ENCODE measurements around the gene PHACTR2.
"Not testable (repeated sequence)": the region's sequence is repeated elsewhere in the genome, so short reads cannot be mapped to it uniquely, and the experiment has no call there.

Gene PHACTR2

DNA sequence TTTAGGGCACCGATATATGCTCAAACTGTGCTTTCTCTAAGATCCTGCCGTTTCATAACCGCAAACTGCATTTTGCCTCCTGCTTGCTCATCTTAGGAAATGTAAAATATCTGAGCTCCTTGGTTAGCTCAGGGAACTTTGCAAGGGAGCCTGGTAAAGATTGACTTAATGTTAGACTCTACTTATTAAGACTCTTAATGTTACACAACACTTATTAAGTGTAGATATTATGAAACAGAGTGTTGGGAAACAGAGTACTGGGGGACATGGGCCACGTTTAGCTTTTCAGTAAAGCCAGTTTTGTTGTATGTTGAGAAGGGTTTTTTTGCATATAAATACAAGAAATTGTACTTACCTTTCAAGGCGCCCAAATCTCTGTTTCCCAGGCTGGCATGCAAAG is 167.3 kb downstream of the PHACTR2 start:
- 95 to 97% methylated on average over 5 of the region's 5 CpGs for WGBS, 2 experiments
- H3K36me3 ChIP-seq (ENCODE audit: control insufficient read depth, insufficient read depth, low read length), result peaks cover 16% of the 10 kb centered on the region
- H3K27me3 ChIP-seq (ENCODE audit: control insufficient read depth, insufficient read depth, low read length, poor library complexity, severe bottlenecking), result no peaks in the 10 kb centered on the region
- H3K4me1 ChIP-seq (ENCODE audit: control insufficient read depth, insufficient read depth, low read length), result peaks cover 3% of the 10 kb centered on the region
- no peak overlapping the region for H3K27ac ChIP-seq (ENCODE audit: insufficient read depth, low read depth, low read length, poor library complexity, severe bottlenecking)
- no peak overlapping the region for H3K4me3 ChIP-seq (ENCODE audit: insufficient read depth, low read depth, low read length)
- no peaks in the 10 kb centered on the region for H3K9me3 ChIP-seq (ENCODE audit: control insufficient read depth, low read length)

DNA sequence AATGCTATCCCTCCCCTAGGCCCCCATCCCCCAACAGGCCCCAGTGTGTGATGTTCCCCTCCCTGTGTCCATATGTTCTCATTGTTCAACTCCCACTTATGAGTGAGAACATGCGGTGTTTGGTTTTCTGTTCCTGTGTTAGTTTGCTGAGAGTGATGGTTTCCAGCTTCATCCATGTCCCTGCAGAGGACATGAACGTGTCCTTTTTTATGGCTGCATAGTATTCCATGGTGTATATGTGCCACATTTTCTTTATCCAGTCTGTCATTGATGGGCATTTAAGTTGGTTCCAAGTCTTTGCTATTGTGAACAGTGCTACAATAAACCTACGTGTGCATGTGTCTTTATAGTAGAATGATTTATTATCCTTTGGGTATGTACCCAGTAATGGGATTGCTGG is 173.9 kb downstream of the PHACTR2 start:
- not testable (repeated sequence) for H3K27me3 ChIP-seq (ENCODE audit: control insufficient read depth, insufficient read depth, low read length, poor library complexity, severe bottlenecking); H3K27ac ChIP-seq (ENCODE audit: insufficient read depth, low read depth, low read length, poor library complexity, severe bottlenecking); H3K9me3 ChIP-seq (ENCODE audit: control insufficient read depth, low read length); H3K4me3 ChIP-seq (ENCODE audit: insufficient read depth, low read depth, low read length); H3K4me1 ChIP-seq (ENCODE audit: control insufficient read depth, insufficient read depth, low read length)
- peaks cover 26% of the 10 kb centered on the region for H3K36me3 ChIP-seq (ENCODE audit: control insufficient read depth, insufficient read depth, low read length)
- 91 to 99% methylated on average over 3 of the region's 3 CpGs for WGBS, 2 experiments

DNA sequence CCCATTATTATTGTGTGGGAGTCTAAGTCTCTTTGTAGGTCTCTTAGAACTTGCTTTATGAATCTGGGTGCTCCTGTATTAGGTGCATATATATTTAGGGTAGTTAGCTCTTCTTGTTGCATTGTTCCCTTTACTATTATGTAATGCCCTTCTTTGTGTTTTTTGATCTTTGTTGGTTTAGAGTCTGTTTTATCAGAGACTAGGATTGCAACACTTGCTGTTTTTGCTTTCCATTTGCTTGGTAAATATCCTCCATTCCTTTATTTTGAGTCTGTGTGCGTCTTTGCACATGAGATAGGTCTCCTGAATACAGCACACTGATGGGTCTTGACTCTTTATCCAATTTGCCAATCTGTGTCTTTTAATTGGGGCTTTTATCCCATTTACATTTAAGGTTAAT is 177.3 kb downstream of the PHACTR2 start:
- not testable (repeated sequence) for H3K9me3 ChIP-seq (ENCODE audit: control insufficient read depth, low read length); H3K27me3 ChIP-seq (ENCODE audit: control insufficient read depth, insufficient read depth, low read length, poor library complexity, severe bottlenecking); H3K4me3 ChIP-seq (ENCODE audit: insufficient read depth, low read depth, low read length); H3K27ac ChIP-seq (ENCODE audit: insufficient read depth, low read depth, low read length, poor library complexity, severe bottlenecking); H3K4me1 ChIP-seq (ENCODE audit: control insufficient read depth, insufficient read depth, low read length)
- 81 to 95% methylated on average over 1 of the region's 1 CpG for WGBS, 2 experiments
- peaks cover 37% of the 10 kb centered on the region for H3K36me3 ChIP-seq (ENCODE audit: control insufficient read depth, insufficient read depth, low read length)

GRCh38 chr6:143856762-143857161 is 179.0 kb downstream of the PHACTR2 start:
- not testable (repeated sequence) for H3K9me3 ChIP-seq (ENCODE audit: control insufficient read depth, low read length); H3K27me3 ChIP-seq (ENCODE audit: control insufficient read depth, insufficient read depth, low read length, poor library complexity, severe bottlenecking); H3K27ac ChIP-seq (ENCODE audit: insufficient read depth, low read depth, low read length, poor library complexity, severe bottlenecking); H3K4me1 ChIP-seq (ENCODE audit: control insufficient read depth, insufficient read depth, low read length); H3K4me3 ChIP-seq (ENCODE audit: insufficient read depth, low read depth, low read length)
- peaks cover 27% of the 10 kb centered on the region for H3K36me3 ChIP-seq (ENCODE audit: control insufficient read depth, insufficient read depth, low read length)
- 96 to 98% methylated on average over 6 of the region's 6 CpGs for WGBS, 2 experiments

DNA sequence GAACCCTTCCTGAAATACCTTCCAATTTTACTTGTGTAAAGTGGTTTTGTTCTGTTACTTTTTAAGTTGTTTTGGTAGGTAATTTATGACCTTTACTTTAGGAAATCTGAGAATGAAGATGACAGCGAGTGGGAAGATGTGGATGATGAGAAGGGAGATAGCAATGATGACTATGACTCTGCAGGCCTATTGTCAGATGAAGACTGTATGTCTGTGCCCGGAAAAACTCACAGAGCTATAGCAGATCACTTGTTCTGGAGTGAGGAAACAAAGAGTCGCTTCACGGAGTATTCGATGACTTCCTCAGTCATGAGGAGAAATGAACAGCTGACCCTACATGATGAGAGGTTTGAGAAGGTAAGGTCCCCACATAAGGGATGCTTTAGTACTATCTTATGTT is 179.9 kb downstream of the PHACTR2 start:
- 96 to 98% methylated on average over 5 of the region's 5 CpGs for WGBS, 2 experiments
- Histone ChIP-seq H3K9me3 (ENCODE audit: control insufficient read depth, low read length) (no peaks in the 10 kb centered on the region), H3K27ac (ENCODE audit: insufficient read depth, low read depth, low read length, poor library complexity, severe bottlenecking) (no peak overlapping the region), H3K4me1 (ENCODE audit: control insufficient read depth, insufficient read depth, low read length) (no peaks in the 10 kb centered on the region), H3K27me3 (ENCODE audit: control insufficient read depth, insufficient read depth, low read length, poor library complexity, severe bottlenecking) (no peaks in the 10 kb centered on the region), H3K36me3 (ENCODE audit: control insufficient read depth, insufficient read depth, low read length) (peaks cover 36% of the 10 kb centered on the region), H3K4me3 (ENCODE audit: insufficient read depth, low read depth, low read length) (no peak overlapping the region)

DNA sequence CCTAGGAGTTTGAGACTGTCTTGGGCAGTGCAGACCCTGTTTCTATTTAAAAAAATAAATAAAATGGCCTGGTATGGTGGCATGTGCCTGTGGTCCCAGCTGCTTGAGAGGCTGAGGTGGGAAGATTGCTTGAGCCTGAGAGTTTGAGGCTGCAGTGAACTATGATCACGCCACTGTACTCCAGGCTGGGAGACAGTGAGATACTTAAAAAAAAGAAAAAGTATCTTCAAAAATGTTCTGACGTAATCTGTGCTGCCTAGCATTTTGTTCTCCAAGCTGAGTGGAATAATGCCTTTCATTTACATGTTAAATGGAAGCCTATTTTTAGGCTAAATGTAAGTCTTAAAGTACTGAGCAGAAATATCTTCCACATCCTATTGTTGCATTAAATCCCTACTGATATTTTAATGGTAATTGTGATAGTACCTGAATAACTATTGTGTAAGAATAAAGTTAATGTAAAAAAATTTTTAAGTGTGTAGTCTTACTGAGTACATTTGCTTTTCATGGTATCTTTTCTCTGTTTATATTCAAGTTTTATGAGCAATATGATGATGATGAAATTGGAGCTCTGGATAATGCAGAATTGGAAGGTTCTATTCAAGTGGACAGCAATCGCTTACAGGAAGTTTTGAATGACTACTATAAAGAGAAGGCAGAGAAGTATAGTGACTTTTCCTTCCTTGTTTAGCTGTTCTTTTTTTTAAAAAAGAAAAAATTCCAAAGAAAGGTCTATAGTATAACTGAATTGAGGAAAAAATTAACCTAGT is 182.3 kb downstream of the PHACTR2 start:
- WGBS, 2 experiments, result 95% methylated on average over 3 of the region's 3 CpGs
- Histone ChIP-seq H3K4me3 (ENCODE audit: insufficient read depth, low read depth, low read length) (no peak overlapping the region), H3K4me1 (ENCODE audit: control insufficient read depth, insufficient read depth, low read length) (no peaks in the 10 kb centered on the region), H3K9me3 (ENCODE audit: control insufficient read depth, low read length) (no peaks in the 10 kb centered on the region), H3K27ac (ENCODE audit: insufficient read depth, low read depth, low read length, poor library complexity, severe bottlenecking) (no peak overlapping the region), H3K27me3 (ENCODE audit: control insufficient read depth, insufficient read depth, low read length, poor library complexity, severe bottlenecking) (no peaks in the 10 kb centered on the region), H3K36me3 (ENCODE audit: control insufficient read depth, insufficient read depth, low read length) (peaks cover 42% of the 10 kb centered on the region)

DNA sequence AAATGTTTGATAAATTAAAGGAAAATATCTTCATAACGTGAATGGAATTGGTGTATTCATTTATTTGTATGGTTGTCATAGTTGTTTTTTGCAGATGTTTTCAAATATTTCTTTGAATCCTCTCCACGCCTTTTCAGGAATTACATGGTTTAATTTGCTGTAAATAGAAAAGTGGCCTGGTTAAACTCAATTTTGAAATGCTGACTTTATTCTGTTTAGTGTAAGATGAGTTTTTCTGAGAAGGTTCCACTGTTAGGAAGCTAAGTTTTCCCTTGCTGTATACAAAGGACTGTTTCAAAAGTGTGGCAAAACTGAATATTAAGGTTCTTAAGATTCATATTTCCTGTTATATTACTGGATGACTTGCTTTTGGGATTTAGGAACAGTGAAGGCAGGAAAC is 186.0 kb downstream of the PHACTR2 start:
- no peak overlapping the region for H3K27ac ChIP-seq (ENCODE audit: insufficient read depth, low read depth, low read length, poor library complexity, severe bottlenecking)
- H3K27me3 ChIP-seq (ENCODE audit: control insufficient read depth, insufficient read depth, low read length, poor library complexity, severe bottlenecking), result no peaks in the 10 kb centered on the region
- no peaks in the 10 kb centered on the region for H3K9me3 ChIP-seq (ENCODE audit: control insufficient read depth, low read length)
- H3K4me3 ChIP-seq (ENCODE audit: insufficient read depth, low read depth, low read length), result no peak overlapping the region
- peaks cover 31% of the 10 kb centered on the region for H3K36me3 ChIP-seq (ENCODE audit: control insufficient read depth, insufficient read depth, low read length)
- no peaks in the 10 kb centered on the region for H3K4me1 ChIP-seq (ENCODE audit: control insufficient read depth, insufficient read depth, low read length)
- 96 to 97% methylated on average over 2 of the region's 2 CpGs for WGBS, 2 experiments

DNA sequence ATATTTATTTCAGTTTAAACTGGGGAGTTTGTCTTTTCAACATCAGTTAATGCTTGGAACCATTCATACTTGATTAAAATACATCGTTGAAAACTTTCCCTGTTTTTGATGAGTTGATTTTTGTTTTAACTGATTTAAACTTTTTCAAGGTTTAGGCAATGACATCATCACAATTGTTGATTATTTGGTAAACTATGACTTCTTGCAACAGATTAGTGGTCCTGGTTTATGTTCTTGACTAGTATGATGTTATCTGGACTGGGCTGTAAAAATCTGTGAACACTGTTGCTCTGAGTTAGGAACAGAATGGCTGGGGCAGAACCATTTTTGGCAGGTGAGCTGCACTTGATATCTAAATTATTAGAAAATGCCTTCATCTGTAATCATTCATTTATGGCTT is 186.5 kb downstream of the PHACTR2 start, which contains the start of gene ZC2HC1B:
Gene ZC2HC1B, plus strand, starts transcription at position 241 of the 400 bp plus-strand sequence. Its CDS starts 66 bp downstream, at position 307.
- no peaks in the 10 kb centered on the region for H3K9me3 ChIP-seq (ENCODE audit: control insufficient read depth, low read length)
- no peaks in the 10 kb centered on the region for H3K27me3 ChIP-seq (ENCODE audit: control insufficient read depth, insufficient read depth, low read length, poor library complexity, severe bottlenecking)
- H3K4me3 ChIP-seq (ENCODE audit: insufficient read depth, low read depth, low read length), result no peak within 1 kb of the TSS
- H3K4me1 ChIP-seq (ENCODE audit: control insufficient read depth, insufficient read depth, low read length), result no peaks in the 10 kb centered on the region
- H3K36me3 ChIP-seq (ENCODE audit: control insufficient read depth, insufficient read depth, low read length), result peaks cover 26% of the 10 kb centered on the region
- no peak within 1 kb of the TSS for H3K27ac ChIP-seq (ENCODE audit: insufficient read depth, low read depth, low read length, poor library complexity, severe bottlenecking)
- 83 to 93% methylated on average over 1 of the region's 1 CpG for WGBS, 2 experiments

- no peak overlapping the region for H3K4me3 ChIP-seq (ENCODE audit: insufficient read depth, low read depth, low read length)
- no peaks in the 10 kb centered on the region for H3K9me3 ChIP-seq (ENCODE audit: control insufficient read depth, low read length)
- H3K27me3 ChIP-seq (ENCODE audit: control insufficient read depth, insufficient read depth, low read length, poor library complexity, severe bottlenecking), result no peaks in the 10 kb centered on the region
- no peaks in the 10 kb centered on the region for H3K4me1 ChIP-seq (ENCODE audit: control insufficient read depth, insufficient read depth, low read length)
- peaks cover 10% of the 10 kb centered on the region for H3K36me3 ChIP-seq (ENCODE audit: control insufficient read depth, insufficient read depth, low read length)
- no peak overlapping the region for H3K27ac ChIP-seq (ENCODE audit: insufficient read depth, low read depth, low read length, poor library complexity, severe bottlenecking)
Observed at GRCh38 chr6:143867236-143867635, 189.5 kb downstream of the PHACTR2 start.

- H3K9me3 ChIP-seq (ENCODE audit: control insufficient read depth, low read length); H3K4me3 ChIP-seq (ENCODE audit: insufficient read depth, low read depth, low read length); H3K4me1 ChIP-seq (ENCODE audit: control insufficient read depth, insufficient read depth, low read length); H3K27me3 ChIP-seq (ENCODE audit: control insufficient read depth, insufficient read depth, low read length, poor library complexity, severe bottlenecking); H3K36me3 ChIP-seq (ENCODE audit: control insufficient read depth, insufficient read depth, low read length); H3K27ac ChIP-seq (ENCODE audit: insufficient read depth, low read depth, low read length, poor library complexity, severe bottlenecking): not testable (repeated sequence)
- WGBS, 2 experiments, result 88 to 94% methylated on average over 2 to 3 of the region's 3 CpGs
Observed at GRCh38 chr6:143868808-143869207, 191.0 kb downstream of the PHACTR2 start.
